Muscle layer of duodenum (tissue), 2 donors: ENCODE measurements around the gene HACD2.

ENCODE experiments used
- H3K27ac ChIP-seq: one replicate; pipeline ENCODE4 v1.7.0; 2013; ENCODE audit warnings: mild to moderate bottlenecking, low read length
- H3K27me3 ChIP-seq: one replicate; pipeline ENCODE4 v1.7.0; 2013; ENCODE audit warnings: low read depth, mild to moderate bottlenecking, control low read depth, low read length
- H3K36me3 ChIP-seq, 2 donors: one replicate each; pipeline ENCODE4 v1.7.0; 2013; ENCODE audit warnings: low read length in 2 of 2, control low read depth in 1 of 2, mild to moderate bottlenecking in 1 of 2; ENCODE audit not compliant: insufficient read depth in 2 of 2, control insufficient read depth in 1 of 2
- H3K4me1 ChIP-seq, 2 donors: one replicate each; pipeline ENCODE4 v1.7.0; 2013; ENCODE audit warnings: low read length in 2 of 2, mild to moderate bottlenecking in 2 of 2, control low read depth in 1 of 2, moderate library complexity in 1 of 2; ENCODE audit not compliant: insufficient read depth in 2 of 2, control insufficient read depth in 1 of 2
- H3K4me3 ChIP-seq, 2 donors: one replicate each; pipeline ENCODE4 v1.7.0; 2013; ENCODE audit warnings: low read length in 2 of 2, low read depth in 1 of 2, mild to moderate bottlenecking in 1 of 2
- H3K9me3 ChIP-seq, 2 donors: one replicate each; pipeline ENCODE4 v1.7.0; 2013; ENCODE audit warnings: low read length in 2 of 2, control low read depth in 1 of 2, mild to moderate bottlenecking in 1 of 2; ENCODE audit not compliant: control insufficient read depth in 1 of 2
- donor health status: healthy.

The HACD2 gene

GRCh38 chr3:123479891-123480290 lies 105.0 kb downstream of the HACD2 start:
- Histone ChIP-seq H3K4me3 (no peak overlapping the region), H3K9me3 (no peaks in the 10 kb centered on the region), H3K27me3 (no peaks in the 10 kb centered on the region), H3K4me1 (no peaks in the 10 kb centered on the region), H3K27ac (no peak overlapping the region), H3K36me3 (no peaks in the 10 kb centered on the region)

- Histone ChIP-seq H3K36me3 (no peaks in the 10 kb centered on the region), H3K4me1 (no peaks in the 10 kb centered on the region), H3K4me3 (no peak overlapping the region), H3K27ac (no peak overlapping the region), H3K9me3 (no peaks in the 10 kb centered on the region), H3K27me3 (no peaks in the 10 kb centered on the region)
Observed at GRCh38 chr3:123478314-123478713, 106.5 kb downstream of the HACD2 start.

GRCh38 chr3:123476967-123477750 lies 107.7 kb downstream of the HACD2 start:
- no peak overlapping the region for H3K27ac ChIP-seq
- no peaks in the 10 kb centered on the region for H3K36me3 ChIP-seq
- no peaks in the 10 kb centered on the region for H3K27me3 ChIP-seq
- no peak overlapping the region for H3K4me3 ChIP-seq
- H3K4me1 ChIP-seq = no peaks in the 10 kb centered on the region
- H3K9me3 ChIP-seq = no peaks in the 10 kb centered on the region

- Histone ChIP-seq H3K9me3 (no peaks in the 10 kb centered on the region), H3K4me3 (no peak overlapping the region), H3K27me3 (no peaks in the 10 kb centered on the region), H3K36me3 (no peaks in the 10 kb centered on the region), H3K4me1 (no peaks in the 10 kb centered on the region), H3K27ac (no peak overlapping the region)
Observed at GRCh38 chr3:123475786-123476185, 109.1 kb downstream of the HACD2 start.

GRCh38 chr3:123471106-123471505 lies 113.7 kb downstream of the HACD2 start:
- Histone ChIP-seq H3K9me3 (no peaks in the 10 kb centered on the region), H3K4me1 (no peaks in the 10 kb centered on the region), H3K27me3 (no peaks in the 10 kb centered on the region), H3K36me3 (no peaks in the 10 kb centered on the region), H3K27ac (no peak overlapping the region), H3K4me3 (no peak overlapping the region)

DNA sequence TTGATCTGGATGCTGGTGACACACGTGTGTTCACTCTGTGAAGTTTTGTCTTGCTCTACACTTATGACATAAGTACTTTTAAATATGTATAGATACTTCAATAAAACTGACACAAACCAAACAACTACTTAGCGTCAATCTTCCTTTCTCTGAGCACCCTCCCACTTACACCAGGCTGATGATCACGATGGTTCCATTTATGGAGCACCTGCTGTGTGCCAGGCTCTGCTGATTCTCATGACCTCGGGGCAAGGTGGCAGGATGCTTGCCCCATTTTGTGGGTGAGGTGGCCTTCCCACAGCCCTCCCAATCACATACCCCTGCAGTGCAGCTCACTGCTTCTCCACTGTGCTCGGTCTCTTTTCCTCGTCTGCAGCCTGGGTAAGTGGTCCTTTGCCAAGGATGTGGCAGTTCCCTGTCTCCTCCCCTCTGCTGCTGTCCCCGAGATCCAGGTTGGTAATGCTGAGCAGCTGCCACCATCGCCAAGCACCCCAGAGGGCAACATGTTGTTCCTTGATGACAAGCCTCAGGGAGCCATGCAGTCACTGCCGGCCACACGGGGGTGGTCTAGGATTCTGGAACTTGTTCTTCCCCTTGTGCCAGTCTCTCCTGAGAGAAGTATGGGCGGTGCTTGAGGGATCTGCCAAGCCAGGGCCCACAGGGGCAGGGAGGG lies 115.4 kb downstream of the HACD2 start:
- no peaks in the 10 kb centered on the region for H3K36me3 ChIP-seq
- no peaks in the 10 kb centered on the region for H3K4me1 ChIP-seq
- H3K27me3 ChIP-seq = no peaks in the 10 kb centered on the region
- H3K27ac ChIP-seq = no peak overlapping the region
- H3K4me3 ChIP-seq = no peak overlapping the region
- H3K9me3 ChIP-seq = no peaks in the 10 kb centered on the region

- no peaks in the 10 kb centered on the region for H3K27me3 ChIP-seq
- no peaks in the 10 kb centered on the region for H3K36me3 ChIP-seq
- no peaks in the 10 kb centered on the region for H3K4me1 ChIP-seq
Observed at GRCh38 chr3:123467046-123467445, 117.8 kb downstream of the HACD2 start.

DNA sequence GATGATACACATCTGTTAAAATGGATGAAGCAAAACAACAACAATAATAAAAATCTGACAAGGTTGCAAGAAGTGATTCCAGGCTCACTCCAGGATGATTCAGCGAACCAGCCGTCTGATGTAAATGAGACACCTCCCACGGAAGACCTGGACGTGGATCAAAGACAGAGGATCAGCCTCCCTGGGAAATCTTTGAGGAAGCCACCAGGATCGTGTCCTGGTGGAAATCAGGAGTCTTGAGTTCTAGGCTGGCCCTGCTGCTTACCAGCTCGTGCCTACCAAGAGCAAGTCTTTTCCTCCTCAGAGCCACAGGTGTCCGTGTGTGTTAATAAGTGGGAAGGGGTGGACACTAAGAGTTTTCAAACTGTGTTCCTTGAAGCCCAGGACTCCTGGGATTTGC lies 120.6 kb downstream of the HACD2 start:
- Histone ChIP-seq H3K4me3 (no peak overlapping the region), H3K36me3 (no peaks in the 10 kb centered on the region), H3K9me3 (no peaks in the 10 kb centered on the region), H3K27me3 (no peaks in the 10 kb centered on the region), H3K4me1 (no peaks in the 10 kb centered on the region), H3K27ac (no peak overlapping the region)

More at GRCh38 chr3:123467046-123467445, 117.8 kb downstream of the HACD2 start:
- no peak overlapping the region for H3K4me3 ChIP-seq
- no peak overlapping the region for H3K27ac ChIP-seq
- no peaks in the 10 kb centered on the region for H3K9me3 ChIP-seq

DNA sequence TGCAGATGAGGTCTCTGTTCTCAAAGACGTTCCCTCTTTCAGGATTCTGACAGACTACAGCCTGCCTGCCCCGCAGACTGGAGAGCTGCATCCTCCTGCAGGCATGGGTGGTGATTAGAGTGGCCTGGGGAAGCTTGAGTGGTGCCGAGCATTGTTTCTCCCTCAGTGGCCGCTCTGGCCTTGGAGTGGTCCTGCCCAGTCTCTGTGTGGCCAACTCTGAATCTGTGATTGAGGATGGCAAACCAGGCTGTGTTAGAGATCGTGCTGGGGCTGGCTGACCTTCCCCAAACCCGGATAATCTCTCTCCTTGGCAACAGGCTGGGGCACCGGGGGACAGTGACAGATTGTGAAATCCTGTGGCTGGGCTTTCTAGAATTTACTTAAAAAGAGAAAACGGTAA lies 125.0 kb downstream of the HACD2 start:
- H3K27me3 ChIP-seq = no peaks in the 10 kb centered on the region
- H3K4me1 ChIP-seq = no peaks in the 10 kb centered on the region
- H3K4me3 ChIP-seq = no peak overlapping the region
- H3K36me3 ChIP-seq = no peaks in the 10 kb centered on the region
- no peaks in the 10 kb centered on the region for H3K9me3 ChIP-seq
- no peak overlapping the region for H3K27ac ChIP-seq

DNA sequence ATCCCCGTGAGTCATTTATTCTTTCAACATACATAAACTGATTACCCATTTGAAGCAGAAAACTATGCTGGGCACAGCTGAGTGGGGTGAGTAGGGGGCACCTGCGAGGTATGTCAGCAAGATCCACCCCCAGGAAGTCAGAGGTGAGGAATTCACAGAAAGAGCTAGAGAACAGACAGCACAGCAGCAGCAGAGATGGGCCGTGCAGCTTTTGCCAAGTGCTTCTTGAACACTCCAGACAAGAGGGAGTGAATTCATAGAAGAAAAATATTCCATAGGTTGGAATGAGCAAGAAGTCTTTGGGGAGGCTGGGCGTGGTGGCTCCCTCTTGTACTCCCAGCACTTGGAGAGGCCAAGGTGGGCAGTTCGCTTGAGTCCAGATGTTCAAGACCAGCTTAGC lies 126.6 kb downstream of the HACD2 start:
- H3K27ac ChIP-seq = no peak overlapping the region
- no peaks in the 10 kb centered on the region for H3K36me3 ChIP-seq
- H3K27me3 ChIP-seq = no peaks in the 10 kb centered on the region

GRCh38 chr3:123457841-123458240 lies 127.0 kb downstream of the HACD2 start:
- no peak overlapping the region for H3K27ac ChIP-seq
- H3K4me3 ChIP-seq = no peak overlapping the region
- no peaks in the 10 kb centered on the region for H3K36me3 ChIP-seq
- H3K4me1 ChIP-seq = no peaks in the 10 kb centered on the region
- H3K9me3 ChIP-seq = no peaks in the 10 kb centered on the region
- no peaks in the 10 kb centered on the region for H3K27me3 ChIP-seq

More for the DNA sequence above, 126.6 kb downstream of the HACD2 start:
- Histone ChIP-seq H3K4me3 (no peak overlapping the region), H3K4me1 (no peaks in the 10 kb centered on the region), H3K9me3 (no peaks in the 10 kb centered on the region)
